GM08714 (cell line): ENCODE data around the gene PLBD2.

Source experiments
- H3K4me3 ChIP-seq: fragments of 200-500 bp; sonication (Bioruptor generic); 2 replicates; pipeline ENCODE4 v1.5.1; 2014; ENCODE audit warnings: mild to moderate bottlenecking, low read length, inconsistent platforms
- ZNF274 ChIP-seq: IDR thresholded peaks from 2 replicates; pipeline ENCODE4 v1.6.1; 2012; ENCODE audit warnings: mild to moderate bottlenecking, low read depth, low read length

PLBD2 gene

GRCh38 chr12:113422886-113423669 is 64.7 kb downstream of the PLBD2 start:
- H3K4me3 ChIP-seq = peak overlapping the region; percentile 71; the same call in 1 of the 2 replicates
- TF ChIP-seq ZNF274 = no peak

- no peak for TF ChIP-seq ZNF274
- H3K4me3 ChIP-seq = no peak overlapping the region
These were observed 66.1 kb downstream of the PLBD2 start for GRCh38 chr12:113424456-113424855.

GRCh38 chr12:113424915-113425823 is 66.8 kb downstream of the PLBD2 start:
- H3K4me3 ChIP-seq = no peak overlapping the region
- no peak for TF ChIP-seq ZNF274

- H3K4me3 ChIP-seq = no peak overlapping the region
- TF ChIP-seq ZNF274 = no peak
These were observed 67.6 kb downstream of the PLBD2 start for GRCh38 chr12:113425960-113426453.

GRCh38 chr12:113427882-113428281 is 69.5 kb downstream of the PLBD2 start:
- no peak overlapping the region for H3K4me3 ChIP-seq
- no peak for TF ChIP-seq ZNF274

- TF ChIP-seq ZNF274 = no peak
- H3K4me3 ChIP-seq = no peak overlapping the region
These were observed 70.1 kb downstream of the PLBD2 start for GRCh38 chr12:113428482-113428881.

- no peak overlapping the region for H3K4me3 ChIP-seq
- TF ChIP-seq ZNF274 = no peak
These were observed 74.6 kb downstream of the PLBD2 start for GRCh38 chr12:113432986-113433385.

GRCh38 chr12:113435367-113435766 is 77.0 kb downstream of the PLBD2 start:
- no peak for TF ChIP-seq ZNF274
- no peak overlapping the region for H3K4me3 ChIP-seq

GRCh38 chr12:113436586-113436985 is 78.2 kb downstream of the PLBD2 start:
- TF ChIP-seq ZNF274 = no peak
- H3K4me3 ChIP-seq = no peak overlapping the region

GRCh38 chr12:113436993-113437728 is 78.8 kb downstream of the PLBD2 start:
- no peak for TF ChIP-seq ZNF274
- H3K4me3 ChIP-seq = no peak overlapping the region

- TF ChIP-seq ZNF274 = no peak
- H3K4me3 ChIP-seq = no peak overlapping the region
These were observed 79.3 kb downstream of the PLBD2 start for GRCh38 chr12:113437729-113438100.

- H3K4me3 ChIP-seq = no peak overlapping the region
- no peak for TF ChIP-seq ZNF274
These were observed 80.3 kb downstream of the PLBD2 start for GRCh38 chr12:113438523-113439300.

GRCh38 chr12:113439301-113439597 is 80.9 kb downstream of the PLBD2 start:
- TF ChIP-seq ZNF274 = no peak
- H3K4me3 ChIP-seq = no peak overlapping the region
